HG03135 (cell line): ENCODE measurements around the gene ANO3.

Experiments
- ATAC-seq: cut with Tn5 transposase; IDR thresholded peaks from one replicate; pipeline ENCODE4 v1.9.1; 2021; ENCODE audit warnings: mild to moderate bottlenecking, moderate library complexity; ENCODE audit not compliant: unreplicated experiment

ANO3 gene

DNA sequence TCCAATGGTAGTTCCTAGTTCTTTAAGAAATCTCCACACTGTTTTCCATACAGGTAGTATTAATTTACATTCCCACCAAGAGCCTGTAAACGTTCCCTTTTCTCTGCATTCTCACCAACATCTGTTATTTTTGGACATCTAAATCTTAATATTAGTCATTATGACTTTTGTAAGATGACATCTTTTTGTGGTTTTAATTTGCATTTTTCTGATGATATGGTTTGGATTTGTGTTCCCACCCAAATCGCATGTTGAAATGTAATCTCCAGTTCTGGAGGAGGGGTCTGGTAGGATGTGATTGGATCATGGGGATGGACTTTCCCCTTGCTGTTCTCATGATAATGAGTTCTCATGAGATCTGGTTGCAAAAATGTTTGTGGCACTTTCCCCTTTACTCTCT lies 151.2 kb downstream of the ANO3 start:
- ATAC-seq: no peak

DNA sequence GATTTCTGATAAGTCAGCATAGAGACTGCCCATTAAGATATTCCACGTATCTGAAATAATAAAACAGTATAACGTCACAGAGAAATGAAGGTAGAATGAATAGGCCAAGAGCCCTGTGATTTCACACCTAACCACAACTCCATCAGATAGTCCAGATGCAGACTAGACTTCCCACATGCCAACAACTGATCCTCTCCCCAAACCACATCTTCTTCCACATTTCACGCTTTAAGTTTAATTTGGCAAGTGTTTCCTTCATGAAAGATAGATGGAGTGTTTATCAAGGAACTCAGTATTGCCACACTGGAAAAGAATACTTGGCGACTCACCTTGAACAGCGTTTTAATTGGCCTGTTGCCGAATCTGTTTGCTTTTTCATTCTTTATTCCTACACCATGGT lies 158.6 kb downstream of the ANO3 start:
- no peak for ATAC-seq

DNA sequence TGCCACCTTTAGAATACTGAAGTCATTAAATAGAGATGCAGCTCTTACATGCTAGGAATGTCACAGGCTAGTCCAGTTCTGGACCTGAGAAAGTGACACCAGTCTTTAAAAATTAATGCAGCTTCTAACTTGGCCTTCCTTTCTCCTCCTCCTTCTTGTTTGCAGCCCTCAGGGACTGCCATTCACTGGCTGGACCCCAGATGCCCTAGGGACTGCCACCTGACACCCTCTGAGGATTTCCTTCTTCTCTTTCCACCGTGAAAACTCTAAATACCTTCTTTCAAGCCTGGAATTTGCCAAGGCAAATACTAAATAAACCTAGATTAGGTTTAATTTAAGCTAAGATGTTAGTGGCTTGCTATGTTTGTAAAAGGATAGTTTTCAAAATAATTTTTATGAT lies 161.7 kb downstream of the ANO3 start:
- ATAC-seq: no peak

DNA sequence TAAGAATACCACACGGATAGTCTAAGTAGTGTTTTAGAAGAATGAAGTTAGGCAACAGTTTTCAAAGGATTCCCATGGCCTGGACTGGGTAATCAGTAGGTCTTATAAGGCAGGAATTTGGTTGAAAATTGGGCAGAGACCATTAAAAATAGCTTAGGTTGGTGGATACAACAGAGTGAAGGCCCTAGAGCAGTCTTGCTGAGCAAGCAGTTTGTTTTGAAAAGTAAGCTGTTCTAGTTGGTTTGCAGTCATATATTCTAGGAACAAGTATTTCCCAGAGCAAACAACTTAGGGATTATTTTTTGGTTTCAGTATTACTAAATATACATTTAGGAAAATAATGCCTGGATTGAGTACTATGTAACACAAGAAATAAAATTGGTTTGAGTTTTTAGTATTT lies 175.3 kb downstream of the ANO3 start:
- ATAC-seq: no peak

DNA sequence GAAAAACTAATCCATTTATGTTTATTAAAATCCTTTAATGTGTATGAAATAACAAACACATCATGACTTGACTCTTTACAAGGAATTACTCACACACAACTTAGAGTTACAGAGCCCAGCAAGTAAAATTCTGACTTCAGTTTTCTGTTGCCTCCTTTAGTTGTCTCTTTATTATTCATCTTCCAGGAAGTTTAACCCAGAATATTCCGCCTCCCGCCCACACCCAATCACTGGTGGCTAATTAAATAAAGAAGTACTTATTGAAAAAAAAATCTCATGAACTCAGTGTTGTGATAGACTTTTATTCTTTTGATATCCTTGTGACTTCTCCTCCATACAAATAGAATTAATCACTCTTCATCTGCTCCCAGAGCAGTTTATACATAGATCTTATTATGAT lies 178.2 kb downstream of the ANO3 start:
- no peak for ATAC-seq

DNA sequence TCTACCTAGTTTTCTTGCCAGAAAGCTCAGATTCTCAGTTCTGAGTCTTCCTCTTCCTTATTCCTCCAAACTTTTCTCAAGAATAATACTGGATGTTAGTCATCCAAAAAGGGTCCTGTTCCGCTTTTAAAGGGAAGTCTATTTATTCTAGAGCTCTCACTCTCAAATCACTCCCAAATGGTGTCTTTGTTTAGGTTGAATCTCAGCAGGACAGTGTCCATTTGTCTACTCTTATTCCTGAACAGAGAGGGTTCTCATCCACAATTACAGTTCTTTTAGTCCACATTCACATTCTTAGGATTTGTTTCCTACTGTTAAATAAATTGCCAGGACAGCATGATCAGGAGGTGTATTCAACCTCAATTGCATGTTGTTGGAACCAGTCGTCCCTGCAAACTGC lies 178.8 kb downstream of the ANO3 start:
- no peak for ATAC-seq

DNA sequence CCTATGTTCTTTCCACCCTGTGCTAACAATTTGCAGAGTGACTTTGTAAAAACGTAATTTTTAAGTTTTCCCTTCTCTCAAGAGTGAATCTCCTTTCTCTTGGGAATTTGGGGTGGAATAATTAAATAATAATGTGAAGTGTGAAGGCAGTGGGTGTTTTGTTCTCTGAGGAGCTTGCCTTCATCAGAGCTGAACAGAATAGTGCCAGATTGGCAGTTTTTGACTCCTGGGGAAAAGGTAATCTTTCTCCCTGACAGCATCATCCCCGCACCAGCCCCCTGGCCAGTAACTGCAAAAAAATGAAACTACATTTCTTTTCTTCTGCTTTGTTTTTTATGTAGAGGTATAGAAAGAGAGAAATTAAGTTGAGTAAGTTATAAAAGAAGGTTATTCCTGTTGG lies 180.3 kb downstream of the ANO3 start:
- ATAC-seq: no peak

DNA sequence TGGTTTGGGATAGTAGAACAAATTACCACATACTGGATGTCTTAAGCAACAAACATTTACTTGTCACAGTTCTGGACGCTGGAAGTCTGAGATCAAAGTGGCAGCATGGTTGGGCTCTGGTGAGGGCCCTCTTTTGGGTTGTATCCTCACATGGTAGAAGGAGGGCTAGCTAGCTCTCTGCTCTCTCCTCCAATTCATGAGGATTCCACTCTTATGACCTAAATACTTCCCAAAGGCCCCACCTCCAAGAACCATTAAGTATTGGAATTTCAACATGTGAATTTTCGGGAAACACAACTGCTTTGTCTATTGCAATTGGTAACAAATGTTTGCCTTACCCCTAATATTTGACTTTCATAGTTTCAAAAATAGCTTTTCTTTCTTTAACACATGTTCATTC lies 187.5 kb downstream of the ANO3 start:
- no peak for ATAC-seq

DNA sequence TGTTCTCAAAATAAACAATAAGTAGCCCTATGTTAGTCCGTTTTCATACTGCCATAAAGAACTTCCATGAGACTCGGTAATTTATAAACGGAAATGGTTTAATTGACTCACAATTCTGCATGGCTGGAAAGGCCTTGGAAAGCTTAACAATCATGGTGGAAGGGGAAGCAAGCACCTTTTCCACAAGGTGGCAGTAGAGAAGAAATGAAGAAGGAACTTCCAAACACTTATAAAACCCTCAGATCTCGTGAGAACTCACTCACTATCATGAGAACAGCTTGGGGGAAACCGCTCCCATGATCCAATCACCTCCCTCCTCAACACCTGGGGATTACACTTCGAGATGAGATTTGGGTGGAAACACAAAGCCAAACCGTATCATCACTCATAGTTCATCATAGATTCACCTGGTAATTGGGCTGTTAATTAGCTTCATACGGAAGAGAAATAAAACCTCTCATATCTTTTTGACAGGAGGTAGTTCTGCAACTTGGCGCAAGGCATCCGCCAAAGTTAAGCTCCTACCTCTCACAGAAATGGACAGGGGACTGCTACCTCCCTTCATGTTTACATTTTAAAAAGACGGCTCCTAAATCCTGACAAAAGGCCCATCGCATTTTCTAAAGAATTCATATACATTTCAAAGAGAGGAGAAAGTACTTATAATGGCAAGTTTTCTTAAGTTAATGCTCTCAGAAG lies 191.1 kb downstream of the ANO3 start:
- no peak for ATAC-seq

DNA sequence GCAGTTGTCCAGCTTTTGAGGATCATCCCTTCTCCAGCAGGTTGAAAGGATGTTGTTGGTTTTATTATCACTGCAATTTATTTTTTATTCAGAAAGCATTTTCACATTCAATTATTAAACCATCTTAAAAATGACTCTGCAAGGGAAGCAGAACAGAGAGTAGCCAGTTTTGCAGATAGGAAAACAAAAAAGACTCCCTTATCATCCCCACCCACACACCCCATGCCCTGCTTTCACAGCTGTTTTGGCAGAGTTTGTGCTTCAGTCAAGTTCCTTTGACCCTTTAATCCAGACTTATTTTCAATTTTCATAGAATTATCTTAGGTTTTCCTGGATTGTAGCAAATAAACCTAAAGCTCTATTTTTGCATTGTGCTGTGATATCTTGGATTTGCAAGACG lies 195.8 kb downstream of the ANO3 start:
- ATAC-seq: no peak

DNA sequence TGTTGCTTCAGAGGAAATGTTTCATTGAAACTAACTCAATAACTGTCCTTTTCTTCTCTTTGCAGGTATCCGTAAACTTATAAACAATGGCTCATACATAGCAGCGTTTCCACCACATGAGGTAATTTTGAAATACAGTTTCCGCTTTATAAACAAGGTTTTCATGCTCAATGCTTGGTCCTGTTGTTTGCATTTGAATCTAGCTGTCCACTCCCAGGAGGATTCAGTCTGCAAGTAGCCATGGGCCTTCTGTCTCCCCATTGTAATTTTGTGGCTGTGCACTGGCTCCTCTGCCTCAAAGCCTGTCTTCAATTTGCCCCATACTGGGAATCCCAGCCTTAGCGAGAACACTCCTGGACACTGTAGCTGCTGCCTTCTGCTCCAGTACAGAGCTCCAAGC lies 205.4 kb downstream of the ANO3 start:
- ATAC-seq: no peak

DNA sequence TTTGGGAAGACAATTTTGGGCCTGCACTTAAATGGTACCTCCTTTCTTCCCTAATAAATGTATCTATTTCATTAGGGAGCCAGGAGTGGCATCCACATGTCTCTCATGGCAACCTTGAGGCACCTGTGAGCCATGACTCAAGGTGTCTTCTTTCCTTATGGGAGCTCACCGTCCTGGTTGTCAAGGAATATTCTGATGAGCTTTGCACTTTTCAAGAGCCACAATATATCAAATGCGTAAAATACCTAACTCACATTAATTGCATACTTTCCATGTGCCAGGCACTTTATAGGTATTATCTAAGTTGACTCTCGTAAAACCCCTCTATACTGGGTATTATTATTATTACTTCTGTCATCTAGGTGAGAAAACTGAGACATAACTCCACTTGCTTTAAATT lies 207.6 kb downstream of the ANO3 start:
- no peak for ATAC-seq

DNA sequence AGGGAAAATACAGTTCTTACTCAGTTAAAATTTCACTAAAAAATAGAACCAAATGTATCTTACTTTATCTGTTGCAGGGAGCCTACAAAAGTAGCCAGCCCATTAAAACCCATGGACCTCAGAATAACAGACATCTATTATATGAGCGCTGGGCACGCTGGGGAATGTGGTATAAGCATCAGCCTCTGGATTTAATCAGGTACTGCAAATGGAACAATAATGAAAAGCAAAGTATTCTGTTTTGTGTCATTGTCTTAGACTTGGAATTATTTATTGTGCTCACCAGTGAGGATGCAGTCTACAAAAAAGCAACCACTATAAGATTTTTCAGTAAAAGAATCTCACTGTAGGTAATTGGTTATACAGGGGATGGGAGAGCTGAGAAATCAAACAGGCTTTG lies 209.9 kb downstream of the ANO3 start:
- no peak for ATAC-seq

DNA sequence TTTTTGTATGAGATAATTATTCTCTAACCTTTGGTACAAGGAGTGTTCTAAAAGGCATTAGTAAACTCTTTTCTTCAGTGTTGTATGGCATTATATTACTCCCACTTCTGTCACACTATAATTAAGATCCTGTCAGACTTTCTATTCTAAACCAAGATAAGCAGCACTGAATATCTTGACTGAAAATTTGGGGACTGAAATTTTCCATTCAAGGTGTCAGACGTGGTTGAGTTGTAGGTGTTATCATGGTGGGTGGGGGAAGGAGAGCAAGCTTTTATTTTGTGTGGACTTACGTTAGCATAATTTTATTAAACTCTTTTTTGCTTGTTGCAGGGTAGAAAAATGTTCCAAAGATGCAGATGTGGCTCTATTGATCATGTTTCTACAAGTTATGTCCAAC lies 217.2 kb downstream of the ANO3 start:
- ATAC-seq: no peak

DNA sequence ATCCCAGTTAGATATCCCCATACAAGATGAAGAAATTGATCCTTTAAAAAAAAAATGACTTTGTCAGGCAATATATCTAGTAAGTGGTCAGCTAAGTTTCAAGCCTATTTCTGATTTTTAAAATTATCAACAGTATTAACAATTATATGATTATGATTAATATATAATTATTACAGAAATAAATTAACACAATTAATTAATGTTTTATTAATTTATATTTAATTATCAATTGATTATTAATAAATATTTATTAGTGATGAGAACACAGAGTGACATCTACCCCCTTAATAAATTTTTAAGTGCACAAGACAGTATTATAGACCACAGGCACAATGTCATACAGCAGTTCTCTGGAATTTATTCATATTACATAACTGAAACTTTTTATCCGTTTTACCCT lies 218.1 kb downstream of the ANO3 start:
- no peak for ATAC-seq

DNA sequence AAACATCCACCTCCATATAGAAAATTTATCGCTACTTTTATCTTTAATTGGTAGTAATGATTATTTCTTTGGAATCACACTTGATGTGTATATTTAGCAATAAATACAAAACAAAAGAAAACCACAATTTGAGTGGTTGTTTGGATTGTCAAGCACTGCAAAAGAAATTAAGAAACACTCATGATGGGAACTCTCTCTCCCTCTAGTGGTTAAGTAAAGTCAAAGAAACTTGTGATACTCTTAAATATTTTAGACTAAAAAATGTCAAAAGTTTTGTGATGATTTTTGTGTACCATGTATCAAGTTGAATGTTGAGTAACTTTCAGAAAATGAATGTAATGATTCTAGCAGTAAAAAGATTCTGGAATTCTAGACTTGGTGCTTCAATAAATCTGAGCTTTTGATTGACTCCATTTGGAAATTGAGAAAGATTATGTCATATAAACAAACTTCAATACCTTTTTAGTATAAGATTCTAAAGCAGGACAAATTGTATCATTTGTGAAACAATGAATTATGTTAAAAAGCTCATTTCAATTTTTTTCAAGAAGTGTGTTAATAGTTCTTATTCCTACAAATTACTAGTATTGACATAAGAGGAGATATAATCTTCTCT lies 219.4 kb downstream of the ANO3 start:
- ATAC-seq: no peak

DNA sequence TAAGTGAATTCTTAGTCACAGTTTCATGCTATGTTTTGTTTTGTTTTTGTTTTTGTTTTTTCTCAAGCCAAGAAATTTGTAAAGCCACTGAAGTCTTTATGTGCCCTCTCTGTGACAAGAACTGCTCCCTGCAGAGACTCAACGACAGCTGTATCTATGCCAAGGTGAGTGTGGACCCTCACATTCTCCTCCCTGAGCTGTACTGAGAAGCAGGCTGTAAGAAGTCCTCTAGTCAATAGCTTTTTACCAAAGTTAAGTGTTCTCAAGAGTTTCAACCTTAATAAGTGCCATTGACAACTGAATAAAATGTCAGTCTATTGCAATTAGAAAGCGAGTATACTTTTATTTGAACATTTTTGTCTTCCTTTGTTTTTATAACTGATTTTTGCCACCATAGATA lies 221.3 kb downstream of the ANO3 start:
- no peak for ATAC-seq

DNA sequence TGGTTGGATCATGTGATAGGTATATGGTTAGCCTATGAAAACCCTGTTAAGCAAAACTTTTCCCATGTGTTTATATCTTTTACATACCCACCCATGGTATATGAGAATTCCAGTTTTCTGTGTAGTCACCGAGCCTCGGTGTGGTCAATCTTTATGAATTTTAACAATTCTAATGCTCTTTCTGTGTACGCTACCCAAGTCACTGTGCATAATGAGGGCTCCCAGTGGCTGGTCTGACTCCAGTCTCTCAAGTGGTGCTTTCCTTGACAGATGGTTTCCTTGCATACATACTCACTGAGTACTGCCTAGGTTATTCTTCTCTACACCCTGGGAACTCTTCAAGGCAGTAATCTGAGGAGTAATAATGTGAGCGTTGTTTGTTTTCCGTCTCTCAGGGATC lies 222.5 kb downstream of the ANO3 start:
- ATAC-seq: no peak

DNA sequence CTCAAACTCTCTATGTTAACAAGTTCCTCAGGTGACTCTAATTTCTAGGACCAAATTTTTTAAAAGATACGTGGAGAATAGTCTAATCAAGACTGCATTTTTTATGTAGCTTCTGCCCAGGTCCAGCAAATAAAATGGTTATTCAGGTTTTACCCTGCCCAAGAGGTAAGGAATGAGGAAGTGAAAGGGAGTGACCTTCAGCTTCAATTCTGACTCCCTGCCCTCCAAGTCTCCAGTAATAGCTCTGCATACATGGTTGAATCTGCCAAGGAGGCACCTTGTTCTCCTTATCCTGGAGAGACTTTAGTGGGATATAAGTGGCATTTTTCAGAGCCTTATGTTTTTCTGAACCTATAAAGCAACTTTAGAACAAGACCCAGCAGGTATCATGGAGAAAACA lies 224.7 kb downstream of the ANO3 start:
- ATAC-seq: no peak

DNA sequence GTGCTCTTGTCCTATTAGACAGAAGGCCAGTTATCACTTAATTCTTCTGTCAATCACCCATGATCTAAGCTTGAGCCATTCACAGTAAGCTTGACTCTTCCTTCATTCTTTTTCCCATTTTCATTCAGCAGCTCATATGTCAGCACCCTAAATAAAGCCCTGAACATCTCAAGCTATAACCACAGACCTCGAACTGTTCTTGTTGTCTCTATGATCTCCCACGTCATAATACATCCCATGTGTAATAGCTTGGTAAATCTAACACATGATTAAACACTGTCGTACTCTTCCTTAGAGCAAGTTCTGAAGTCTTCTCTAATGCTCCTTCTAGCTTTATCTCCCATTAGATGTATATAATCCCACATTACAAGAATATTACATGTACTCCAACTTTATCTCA lies 225.7 kb downstream of the ANO3 start:
- ATAC-seq: no peak

DNA sequence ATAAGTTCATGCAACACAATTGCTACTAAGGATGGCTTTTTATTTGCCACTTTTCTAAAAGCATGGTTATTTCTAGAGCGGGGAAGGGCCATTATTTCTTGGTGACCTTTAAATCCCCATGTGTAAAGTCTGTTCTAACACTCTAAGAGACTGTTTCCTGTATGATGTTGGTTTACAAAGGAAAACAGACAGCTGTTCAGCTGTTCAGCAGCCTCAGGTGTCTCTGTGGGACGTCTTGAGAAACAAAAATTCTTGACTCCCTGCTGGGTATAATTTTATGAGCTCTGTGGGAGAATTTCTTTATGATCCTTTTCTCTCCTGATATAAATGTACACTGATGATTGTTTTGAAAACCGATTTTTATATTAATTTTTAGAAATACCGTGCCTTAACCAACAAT lies 226.3 kb downstream of the ANO3 start:
- no peak for ATAC-seq

DNA sequence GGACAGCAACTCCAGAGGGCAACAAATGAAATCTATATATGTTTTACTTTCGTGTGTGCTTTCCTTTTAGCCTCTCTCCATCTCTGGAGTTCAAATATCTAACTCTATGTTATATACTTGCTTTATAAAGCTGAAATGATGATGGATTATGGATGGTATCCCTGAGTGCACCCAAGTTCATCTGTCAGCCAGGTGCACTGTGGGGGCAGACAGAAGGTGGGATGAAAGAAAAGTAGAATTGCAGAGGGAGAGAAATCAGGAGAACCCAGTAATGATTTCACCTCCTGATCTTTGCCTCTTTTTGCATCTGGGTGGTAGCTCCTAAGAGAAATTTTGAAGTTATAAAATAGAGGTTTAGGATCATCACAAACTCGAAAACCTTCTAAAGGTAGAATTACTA lies 237.7 kb downstream of the ANO3 start:
- no peak for ATAC-seq
